Measurements from ENCODE around the gene TNFRSF13B.

DNA sequence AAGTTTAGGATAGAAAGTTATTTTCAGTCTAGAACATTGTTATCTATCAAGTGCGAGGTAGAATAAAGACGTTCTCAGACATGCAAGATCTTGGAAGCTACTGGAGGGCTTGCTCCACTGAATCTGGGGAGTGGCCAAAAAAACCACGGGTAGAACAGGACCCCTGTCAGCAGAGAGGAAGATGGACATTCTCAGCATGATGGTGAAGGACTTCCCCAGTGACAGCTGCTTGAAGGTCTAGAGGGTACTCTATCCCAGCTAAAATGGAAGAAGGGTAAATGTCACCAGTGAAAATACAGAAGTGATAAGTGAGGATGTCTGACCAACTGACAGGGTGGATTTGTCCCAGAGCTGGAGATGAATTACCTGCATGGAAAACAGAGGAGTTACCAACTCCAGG is 10.1 kb downstream of the TNFRSF13B start:
- TF ChIP-seq CTCF (IDR thresholded peaks at IDR 0.05): no peak
- TF ChIP-seq, protein P1, sequence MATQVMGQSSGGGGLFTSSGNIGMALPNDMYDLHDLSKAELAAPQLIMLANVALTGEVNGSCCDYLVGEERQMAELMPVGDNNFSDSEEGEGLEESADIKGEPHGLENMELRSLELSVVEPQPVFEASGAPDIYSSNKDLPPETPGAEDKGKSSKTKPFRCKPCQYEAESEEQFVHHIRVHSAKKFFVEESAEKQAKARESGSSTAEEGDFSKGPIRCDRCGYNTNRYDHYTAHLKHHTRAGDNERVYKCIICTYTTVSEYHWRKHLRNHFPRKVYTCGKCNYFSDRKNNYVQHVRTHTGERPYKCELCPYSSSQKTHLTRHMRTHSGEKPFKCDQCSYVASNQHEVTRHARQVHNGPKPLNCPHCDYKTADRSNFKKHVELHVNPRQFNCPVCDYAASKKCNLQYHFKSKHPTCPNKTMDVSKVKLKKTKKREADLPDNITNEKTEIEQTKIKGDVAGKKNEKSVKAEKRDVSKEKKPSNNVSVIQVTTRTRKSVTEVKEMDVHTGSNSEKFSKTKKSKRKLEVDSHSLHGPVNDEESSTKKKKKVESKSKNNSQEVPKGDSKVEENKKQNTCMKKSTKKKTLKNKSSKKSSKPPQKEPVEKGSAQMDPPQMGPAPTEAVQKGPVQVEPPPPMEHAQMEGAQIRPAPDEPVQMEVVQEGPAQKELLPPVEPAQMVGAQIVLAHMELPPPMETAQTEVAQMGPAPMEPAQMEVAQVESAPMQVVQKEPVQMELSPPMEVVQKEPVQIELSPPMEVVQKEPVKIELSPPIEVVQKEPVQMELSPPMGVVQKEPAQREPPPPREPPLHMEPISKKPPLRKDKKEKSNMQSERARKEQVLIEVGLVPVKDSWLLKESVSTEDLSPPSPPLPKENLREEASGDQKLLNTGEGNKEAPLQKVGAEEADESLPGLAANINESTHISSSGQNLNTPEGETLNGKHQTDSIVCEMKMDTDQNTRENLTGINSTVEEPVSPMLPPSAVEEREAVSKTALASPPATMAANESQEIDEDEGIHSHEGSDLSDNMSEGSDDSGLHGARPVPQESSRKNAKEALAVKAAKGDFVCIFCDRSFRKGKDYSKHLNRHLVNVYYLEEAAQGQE (IDR thresholded peaks at IDR 0.05; ENCODE audit: insufficient read depth in 1 of 2, low read depth in 2 of 2, low read length in 1 of 2): no peak
- no peak for TF ChIP-seq POLR2AphosphoS5 (IDR thresholded peaks at IDR 0.05; ENCODE audit: low read depth, low read length)
- no peak for TF ChIP-seq TCF7L2 (IDR thresholded peaks at IDR 0.05; ENCODE audit: low read depth, low read length)
